ENCODE data around the gene ASTN1.

Gene ASTN1

DNA sequence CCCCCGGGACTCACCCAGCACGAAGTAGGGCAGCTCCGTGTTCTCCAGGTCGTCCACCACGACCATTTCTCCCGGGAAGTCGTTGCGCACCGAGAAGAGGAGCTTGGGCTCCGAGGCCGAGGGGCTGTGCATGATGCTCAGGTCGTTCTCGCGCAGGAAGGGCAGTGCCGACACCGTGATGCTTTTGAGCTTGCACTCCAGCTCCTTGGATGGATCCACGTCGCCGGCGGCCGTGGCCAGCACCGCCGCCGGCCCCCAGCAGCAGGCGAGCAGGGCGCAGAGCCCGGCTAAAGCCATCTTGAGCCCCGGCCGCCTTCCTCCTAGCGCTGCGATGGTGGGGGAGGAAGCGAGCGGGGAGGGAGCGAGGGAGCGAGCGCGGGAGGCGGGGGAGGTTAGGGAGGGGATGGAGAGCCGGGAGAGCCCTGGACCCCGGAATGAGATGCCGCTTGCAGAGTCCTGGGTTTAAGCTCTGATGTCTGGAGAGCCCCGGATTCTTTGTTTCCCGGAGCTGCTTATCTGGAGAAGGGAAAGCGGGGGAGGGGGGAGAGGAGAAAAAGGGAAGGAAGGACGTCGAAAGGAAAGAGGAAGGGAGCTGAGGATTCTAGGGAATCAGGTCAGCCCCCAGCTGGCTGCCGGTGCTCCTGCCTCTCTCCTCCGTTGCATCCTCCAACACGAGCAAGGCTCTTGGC, at the start of gene ASTN1:
ASTN1 (minus strand) TSS at position 333 of the 689 bp plus-strand sequence; CDS start at position 297, 36 bp downstream.
- CTCF ChIA-PET = interaction anchor here (0.6 to 0.9 kb wide), 2 partner anchors 17 kb away, joined by 3 read pairs; no protein-coding TSS in a partner anchor
- DNase-seq (ENCODE audit: low read depth, low spot score) = no peak
- POLR2A ChIA-PET = no interaction called here
- peak within 1 kb of the TSS; percentile 36 for H3K4me3 ChIP-seq (ENCODE audit: low read depth, low read length)
- TF ChIP-seq, protein P1, sequence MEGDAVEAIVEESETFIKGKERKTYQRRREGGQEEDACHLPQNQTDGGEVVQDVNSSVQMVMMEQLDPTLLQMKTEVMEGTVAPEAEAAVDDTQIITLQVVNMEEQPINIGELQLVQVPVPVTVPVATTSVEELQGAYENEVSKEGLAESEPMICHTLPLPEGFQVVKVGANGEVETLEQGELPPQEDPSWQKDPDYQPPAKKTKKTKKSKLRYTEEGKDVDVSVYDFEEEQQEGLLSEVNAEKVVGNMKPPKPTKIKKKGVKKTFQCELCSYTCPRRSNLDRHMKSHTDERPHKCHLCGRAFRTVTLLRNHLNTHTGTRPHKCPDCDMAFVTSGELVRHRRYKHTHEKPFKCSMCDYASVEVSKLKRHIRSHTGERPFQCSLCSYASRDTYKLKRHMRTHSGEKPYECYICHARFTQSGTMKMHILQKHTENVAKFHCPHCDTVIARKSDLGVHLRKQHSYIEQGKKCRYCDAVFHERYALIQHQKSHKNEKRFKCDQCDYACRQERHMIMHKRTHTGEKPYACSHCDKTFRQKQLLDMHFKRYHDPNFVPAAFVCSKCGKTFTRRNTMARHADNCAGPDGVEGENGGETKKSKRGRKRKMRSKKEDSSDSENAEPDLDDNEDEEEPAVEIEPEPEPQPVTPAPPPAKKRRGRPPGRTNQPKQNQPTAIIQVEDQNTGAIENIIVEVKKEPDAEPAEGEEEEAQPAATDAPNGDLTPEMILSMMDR (IDR thresholded peaks at IDR 0.05; ENCODE audit: insufficient read depth, low read length, missing control alignments) = no peak

DNA sequence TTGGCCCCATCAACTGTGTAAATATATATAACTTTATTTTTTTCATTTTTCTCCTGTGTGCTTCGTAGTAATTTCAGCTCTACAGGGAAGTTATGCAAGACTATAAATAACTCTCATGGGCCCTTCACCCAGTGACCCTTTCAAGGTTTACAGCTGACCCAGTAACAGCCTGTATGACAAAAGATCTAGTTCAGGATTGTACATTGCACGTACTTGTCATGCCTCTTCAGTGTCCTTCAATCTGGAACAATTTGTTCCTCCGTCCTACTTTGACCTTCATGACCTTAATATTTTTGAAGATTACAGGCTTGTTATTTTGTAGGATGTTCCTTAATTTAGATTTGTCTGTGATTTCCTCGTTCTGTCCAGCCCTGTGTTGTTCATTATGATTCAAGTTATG, 46.7 kb upstream of the ASTN1 start:
- POLR2A ChIA-PET = no interaction called here
- no peak overlapping the region for H3K4me3 ChIP-seq (ENCODE audit: low read depth, low read length)
- TF ChIP-seq, protein P1 (IDR thresholded peaks at IDR 0.05; ENCODE audit: insufficient read depth, low read length, missing control alignments) = no peak
- CTCF ChIA-PET = no interaction called here
- DNase-seq (ENCODE audit: low read depth, low spot score) = no peak

DNA sequence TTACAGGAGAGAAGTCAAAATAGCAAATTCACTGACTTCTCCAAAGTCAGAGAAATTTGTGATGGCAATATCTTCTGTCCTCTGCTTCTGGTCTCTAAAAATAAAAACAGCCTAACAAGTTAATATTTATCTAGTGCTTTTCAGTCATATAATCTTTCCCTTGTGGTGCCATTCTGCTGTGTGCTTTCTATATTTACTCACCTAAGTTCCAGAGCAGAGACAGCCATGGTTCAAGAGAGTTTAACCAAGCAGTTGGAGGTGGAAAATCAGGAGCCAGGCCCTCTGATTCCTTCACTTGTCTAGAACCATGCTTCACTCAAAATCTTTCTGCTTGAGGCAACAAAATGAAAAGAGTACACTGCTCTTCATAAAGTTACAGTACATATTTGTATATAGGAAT, 45.6 kb upstream of the ASTN1 start:
- TF ChIP-seq, protein P1 (IDR thresholded peaks at IDR 0.05; ENCODE audit: insufficient read depth, low read length, missing control alignments) = no peak
- ChIA-PET POLR2A (interaction anchor here (1.3 kb wide), 1 partner anchor 29 kb away, joined by 3 read pairs; no protein-coding TSS in a partner anchor), CTCF (no interaction called here)
- H3K4me3 ChIP-seq (ENCODE audit: low read depth, low read length) = no peak overlapping the region
- no peak for DNase-seq (ENCODE audit: low read depth, low spot score)

DNA sequence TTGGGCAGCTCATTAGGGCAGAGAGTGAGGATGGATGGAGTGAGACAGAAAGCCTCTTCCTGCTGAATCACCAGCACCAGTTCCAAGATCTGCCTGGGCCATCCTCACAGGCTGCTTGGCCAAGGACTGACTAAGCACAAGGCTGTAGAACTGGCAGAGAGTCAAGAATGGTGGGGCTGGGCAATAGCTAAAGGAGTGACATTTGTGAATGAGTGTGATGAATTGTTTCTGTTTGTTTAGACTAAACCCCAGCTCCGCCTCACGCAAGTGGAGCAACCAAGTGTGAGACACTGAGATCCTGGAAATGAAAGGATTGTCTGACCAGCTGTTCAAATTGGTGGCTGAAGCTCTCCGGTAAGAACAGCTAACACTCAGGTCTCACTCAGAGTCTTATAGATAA, 44.8 kb upstream of the ASTN1 start:
- CTCF ChIA-PET = interaction anchor here (2.1 kb wide), 1 partner anchor 28 kb away, joined by 7 read pairs; no protein-coding TSS in a partner anchor
- DNase-seq (ENCODE audit: low read depth, low spot score) = peak; percentile 98
- H3K4me3 ChIP-seq (ENCODE audit: low read depth, low read length) = no peak overlapping the region
- TF ChIP-seq, protein P1 (IDR thresholded peaks at IDR 0.05; ENCODE audit: insufficient read depth, low read length, missing control alignments) = no peak
- POLR2A ChIA-PET = interaction anchor here (1.3 kb wide), 1 partner anchor 28 kb away, joined by 3 read pairs; no protein-coding TSS in a partner anchor

DNA sequence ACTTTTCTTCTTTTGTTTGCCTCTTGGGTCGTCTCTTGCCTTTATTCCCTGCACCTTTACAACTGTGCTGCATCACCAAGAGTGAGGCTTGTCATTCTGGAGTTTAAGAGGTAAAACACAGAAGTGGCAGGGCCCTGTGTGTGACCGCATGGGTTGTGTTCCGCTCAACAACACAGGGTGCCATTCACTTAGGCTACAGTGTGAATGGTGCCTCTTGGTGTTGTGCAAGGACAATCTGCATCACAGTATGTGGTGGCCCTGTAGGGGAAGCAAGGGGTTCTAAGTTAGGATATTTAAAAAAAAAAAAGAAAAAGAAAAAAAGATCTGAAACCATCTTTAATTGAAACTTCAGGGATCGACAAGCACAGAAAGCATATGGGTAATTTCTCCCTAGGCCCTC, 44.4 kb upstream of the ASTN1 start:
- ChIA-PET CTCF (interaction anchor here (1.5 to 2.1 kb wide), 2 partner anchors 27 to 737 kb away, joined by 3 to 7 read pairs; no protein-coding TSS in a partner anchor), POLR2A (interaction anchor here (1.3 kb wide), 1 partner anchor 27 kb away, joined by 3 read pairs; no protein-coding TSS in a partner anchor)
- no peak overlapping the region for H3K4me3 ChIP-seq (ENCODE audit: low read depth, low read length)
- TF ChIP-seq, protein P1 (IDR thresholded peaks at IDR 0.05; ENCODE audit: insufficient read depth, low read length, missing control alignments) = no peak
- no peak for DNase-seq (ENCODE audit: low read depth, low spot score)

DNA sequence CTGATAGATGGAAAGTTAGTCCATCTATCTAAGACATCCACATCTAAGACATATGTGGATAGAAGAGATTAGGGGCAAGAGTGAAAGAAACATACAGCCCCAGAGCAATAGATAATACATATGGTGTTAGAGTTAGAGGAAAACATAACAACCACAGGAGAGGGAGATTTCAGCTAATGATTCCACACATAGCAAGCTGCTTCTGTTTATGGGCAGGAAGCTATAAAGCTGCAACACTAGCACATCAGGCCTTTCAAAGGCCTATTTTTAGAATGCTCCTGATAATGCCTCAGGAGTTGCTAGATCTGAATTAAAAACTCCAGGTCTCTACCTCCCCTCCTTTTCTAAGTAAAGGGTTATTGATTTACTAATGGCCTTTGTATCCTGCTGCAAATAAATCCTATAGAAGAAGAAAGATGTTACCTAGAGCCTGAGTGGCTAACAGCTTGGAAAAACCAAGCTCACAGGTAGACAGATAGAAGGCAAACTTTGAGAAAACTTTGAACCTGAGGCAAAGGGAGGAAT, 42.4 kb upstream of the ASTN1 start:
- H3K4me3 ChIP-seq (ENCODE audit: low read depth, low read length) = no peak overlapping the region
- peak; percentile 44 for DNase-seq (ENCODE audit: low read depth, low spot score)
- POLR2A ChIA-PET = no interaction called here
- CTCF ChIA-PET = interaction anchor here (1.2 to 2.4 kb wide), 2 partner anchors 25 to 740 kb away, joined by 3 to 11 read pairs; no protein-coding TSS in a partner anchor
- TF ChIP-seq, protein P1 (IDR thresholded peaks at IDR 0.05; ENCODE audit: insufficient read depth, low read length, missing control alignments) = no peak
